Stimulated activated CD4-positive, alpha-beta T cell treated with anti-CD3 and anti-CD28 coated beads, Interleukin-2, amount 100 ng/mL, for 4 hours (primary cell): ENCODE data around the gene LIPC.

ENCODE experiments used
- DNase-seq: peaks from one replicate; pipeline ENCODE4 v3.0.0-alpha.2; 2020; ENCODE audit warnings: low read depth

Gene LIPC

GRCh38 chr15:58495891-58496408 lies 64.2 kb downstream of the LIPC start:
- no peak for DNase-seq

- no peak for DNase-seq
These were observed 65.4 kb downstream of the LIPC start for GRCh38 chr15:58497046-58497785.

GRCh38 chr15:58498821-58499580 lies 67.2 kb downstream of the LIPC start:
- DNase-seq, result no peak

DNA sequence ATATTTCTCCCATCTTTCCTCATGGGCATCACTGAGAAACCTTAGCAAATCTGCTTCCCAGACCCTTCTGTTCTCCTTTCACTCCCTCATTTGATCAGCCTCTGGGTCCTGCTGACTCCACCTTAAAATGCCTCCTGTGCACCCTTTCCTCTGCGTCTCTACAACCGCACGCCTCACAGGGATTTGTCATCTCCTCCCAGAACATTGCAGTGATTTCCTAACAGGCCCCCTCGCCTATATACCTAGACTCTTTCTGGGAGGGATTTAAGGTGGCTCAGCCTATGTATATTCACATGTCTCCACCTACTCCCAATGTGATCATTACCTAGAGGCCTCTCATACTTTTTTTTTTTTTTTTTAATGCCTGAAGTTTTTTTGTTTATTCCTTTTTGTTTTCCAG lies 69.2 kb downstream of the LIPC start:
- DNase-seq, result no peak

DNA sequence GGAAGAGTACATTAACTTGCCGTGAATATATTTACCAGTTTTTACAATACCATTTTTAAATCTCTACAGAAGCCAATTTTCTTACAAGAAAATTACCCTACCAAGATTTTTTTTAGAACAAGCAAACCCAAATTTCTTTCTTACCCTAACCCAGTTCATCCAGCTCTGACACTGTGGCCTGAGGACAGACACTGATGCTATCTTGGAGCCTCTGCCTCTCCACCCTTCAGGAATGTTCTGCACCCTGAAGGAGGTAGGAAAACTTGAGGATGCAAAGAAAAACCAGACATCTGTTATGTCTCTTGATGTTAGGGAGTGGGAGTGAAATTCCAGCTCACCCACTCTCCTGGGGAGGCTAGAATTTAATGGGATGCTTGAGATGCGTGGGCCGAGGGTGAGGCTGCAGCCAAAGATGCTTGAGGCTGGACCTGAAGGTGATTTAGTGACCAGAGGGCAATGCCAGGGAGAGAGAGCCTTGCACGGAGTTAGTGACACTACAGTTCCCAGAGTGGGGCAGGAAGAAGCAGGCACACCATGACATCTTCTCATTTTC lies 69.9 kb downstream of the LIPC start:
- DNase-seq, result no peak

DNA sequence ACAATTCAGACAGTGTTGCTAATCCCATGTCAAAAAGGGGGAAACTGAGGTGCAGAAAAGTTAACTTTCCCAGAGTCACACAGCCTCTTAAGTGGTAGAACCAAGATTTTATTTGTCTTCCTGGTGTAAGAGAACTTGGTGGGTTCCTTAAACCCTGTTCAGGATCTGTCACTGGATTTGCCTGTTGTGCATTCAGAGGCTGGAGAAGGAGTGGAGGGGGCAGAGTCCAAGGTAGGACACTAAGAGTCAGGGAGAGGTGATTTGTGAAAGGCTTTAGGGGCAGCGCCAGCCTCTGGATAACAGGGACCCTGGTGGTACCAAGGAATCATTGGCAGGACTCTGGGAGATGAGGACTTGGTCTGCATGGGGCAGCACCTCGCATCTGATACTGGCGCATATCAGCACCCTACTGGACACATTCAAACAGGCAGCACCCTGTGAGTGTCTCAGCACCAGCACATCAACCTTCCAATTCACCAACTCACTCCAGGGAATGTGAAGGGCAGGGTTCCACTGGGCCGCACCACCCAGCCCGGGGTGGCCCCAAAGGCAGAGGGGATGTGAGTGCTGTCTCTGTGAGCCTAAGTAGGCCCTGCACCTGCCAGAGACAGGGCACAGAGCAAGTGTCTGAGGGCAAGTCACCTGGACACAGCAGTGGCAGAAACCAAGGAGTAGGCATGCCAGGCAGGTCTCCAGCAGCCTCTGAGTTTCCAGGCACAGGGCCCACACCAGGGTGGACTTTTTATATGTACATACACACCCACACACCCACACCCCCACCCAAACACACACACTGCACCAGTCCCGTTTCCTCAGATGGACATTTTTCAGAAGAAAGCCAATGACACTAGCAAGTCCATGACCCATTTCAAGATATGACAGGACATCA lies 71.6 kb downstream of the LIPC start:
- DNase-seq, result no peak

DNA sequence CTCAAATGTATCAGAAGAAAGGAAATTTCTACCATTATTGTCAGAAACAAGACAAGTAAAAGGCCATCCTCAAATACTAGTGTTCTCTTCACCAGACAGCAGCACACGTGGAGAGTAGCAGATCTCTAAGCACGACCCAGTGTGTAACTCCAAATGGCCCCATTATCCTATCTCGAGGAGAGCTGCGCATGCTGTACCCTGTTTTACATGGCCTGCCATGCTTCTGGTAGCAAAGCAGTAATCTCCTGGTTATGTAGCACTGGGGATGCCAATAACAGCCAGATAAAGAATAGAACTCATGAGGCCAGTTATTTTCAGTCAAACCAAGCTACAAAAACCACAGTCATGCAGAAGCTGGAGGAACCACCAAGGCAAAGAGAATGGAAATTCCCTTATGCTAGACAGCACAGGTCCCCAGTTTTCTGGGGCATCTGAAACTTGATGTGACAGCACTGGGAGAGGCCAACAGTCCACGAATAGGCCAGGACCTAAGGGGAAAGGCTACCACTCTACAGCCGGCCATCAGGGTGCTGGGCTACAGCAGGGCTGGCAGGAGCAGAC lies 73.0 kb downstream of the LIPC start:
- DNase-seq, result no peak

DNA sequence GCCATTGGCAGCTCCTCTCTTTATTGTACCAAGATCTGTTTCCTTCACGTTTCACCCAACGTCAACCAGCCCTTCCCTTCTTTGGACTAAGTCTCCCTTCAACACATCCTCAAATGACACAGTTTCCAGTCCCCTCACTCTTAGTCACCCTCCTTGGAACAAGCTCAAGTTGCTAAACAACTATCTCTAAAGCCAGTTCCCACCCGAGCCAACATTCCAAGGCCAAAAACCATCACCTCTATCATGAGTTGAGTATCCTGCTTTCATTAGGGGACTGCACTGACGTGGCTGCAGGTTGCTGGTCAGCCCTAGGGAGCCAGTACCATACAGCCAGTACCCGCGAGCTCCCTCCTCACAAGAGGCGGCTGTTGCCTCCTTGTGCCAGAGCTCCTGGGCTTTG lies 73.8 kb downstream of the LIPC start:
- DNase-seq, result no peak

DNA sequence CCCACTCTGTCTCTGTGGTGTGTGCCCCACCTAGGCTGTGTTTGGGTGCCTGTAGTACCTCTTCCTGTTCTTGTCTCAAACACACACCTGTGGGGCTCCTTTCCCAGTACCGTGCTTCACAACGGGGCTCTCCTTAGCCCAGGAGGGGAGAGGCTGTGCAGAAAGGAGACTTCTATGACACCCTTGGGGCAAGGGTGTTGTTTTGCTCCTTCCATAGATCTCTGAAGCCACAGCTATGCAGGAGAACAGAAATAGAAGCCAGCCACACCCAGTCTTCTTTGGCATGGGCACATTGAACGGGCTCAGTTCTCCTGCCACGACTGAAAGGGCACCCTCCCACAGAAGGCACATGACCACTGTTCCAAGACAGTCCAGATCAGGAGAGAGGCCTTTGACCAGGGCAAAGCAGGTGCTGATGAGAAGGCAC lies 74.3 kb downstream of the LIPC start:
- DNase-seq, result no peak

DNA sequence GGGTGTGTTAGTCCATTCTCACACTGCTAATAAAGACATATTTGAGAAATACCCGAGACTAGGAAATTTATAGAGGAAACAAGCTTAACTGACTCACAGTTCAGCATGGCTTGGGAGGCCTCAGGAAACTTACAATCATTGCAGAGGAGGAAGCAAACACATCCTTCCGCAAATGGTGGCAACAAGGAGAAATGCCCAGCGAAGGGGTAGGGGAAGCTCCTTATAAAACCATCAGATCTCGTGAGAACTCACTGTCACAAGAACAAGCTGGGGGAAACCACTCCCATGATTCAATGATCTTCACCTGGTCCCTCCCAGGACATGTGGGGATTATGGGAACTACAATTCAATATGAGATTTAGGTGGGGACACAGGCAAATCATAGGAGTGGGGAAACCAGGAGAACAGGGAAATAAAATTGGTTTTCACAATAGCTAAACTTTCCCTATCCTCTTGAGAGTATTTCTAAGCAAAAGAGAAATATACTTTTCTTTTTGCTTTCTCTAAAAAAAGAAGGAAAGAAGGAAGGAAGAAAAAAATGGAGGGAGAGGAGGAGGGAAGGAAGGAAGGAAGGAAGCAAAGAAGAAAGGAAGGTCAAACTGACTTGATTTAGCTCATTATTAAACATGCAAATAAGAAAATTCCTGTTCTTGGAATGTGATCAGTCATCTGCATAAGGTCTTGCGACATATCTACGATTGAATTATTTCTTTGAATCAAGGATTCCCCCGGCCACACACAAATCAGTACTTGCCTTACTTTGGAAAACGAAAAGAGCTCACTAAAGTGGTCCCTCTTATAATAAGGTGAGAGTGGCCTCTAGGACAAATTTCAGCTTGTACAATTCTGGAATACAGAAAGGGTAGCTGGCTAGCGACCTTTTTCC lies 75.2 kb downstream of the LIPC start:
- DNase-seq, result no peak

DNA sequence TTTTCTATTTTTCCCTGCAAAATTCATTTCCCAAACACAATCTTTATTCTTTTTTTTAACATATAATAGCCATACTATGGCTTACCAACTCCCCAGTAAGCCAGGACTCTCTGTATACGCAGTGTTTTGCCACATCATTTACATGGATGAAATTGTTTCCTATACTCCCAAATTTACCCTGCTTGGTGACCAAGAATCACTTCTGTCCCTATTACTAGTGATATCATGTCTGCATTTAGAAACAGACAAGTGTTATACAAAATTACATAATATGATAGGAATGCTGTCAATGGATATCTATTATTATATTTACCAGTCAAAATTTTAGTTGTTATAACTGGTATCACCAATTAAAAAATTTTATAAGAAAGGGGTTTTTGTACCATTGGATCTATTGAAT lies 77.8 kb downstream of the LIPC start:
- DNase-seq, result no peak

DNA sequence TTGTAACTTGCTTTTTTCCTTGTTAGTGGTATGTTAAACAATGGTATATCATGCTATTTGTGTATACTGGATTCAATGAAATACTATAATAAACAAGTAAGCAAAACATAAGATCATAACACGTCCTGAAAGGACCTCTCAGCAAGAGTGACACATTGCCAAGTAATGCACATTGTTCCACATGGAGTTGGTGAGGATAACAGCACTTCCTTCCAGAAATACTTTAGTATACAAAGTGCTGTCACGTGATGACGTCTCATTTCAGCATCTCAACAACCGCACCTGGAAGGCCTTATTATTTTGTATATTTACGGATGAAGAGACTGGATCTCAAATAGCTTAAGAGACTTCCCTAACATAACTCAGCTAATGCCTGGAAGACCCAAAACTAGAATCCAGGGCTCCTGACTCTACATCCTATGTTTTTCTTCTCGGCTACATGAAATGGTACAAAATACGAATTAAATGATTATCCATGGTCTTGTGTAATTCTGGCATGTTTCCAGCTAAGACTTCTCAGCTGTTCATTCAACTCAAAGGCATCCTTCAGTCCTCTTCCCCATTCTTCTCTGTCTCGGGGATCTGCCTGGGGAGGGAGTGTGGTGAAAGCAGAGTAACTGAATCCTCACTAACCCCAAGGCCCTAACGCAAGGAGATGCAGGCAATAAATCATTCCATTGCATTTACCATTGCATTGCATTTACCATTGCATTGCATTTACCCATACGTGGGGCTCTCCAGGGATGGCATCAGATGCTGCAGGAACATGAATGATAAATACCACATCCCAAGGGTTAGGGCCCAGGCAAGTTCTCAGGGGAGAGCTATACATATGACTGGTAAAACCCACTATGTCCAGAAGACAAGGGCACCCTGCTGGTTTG lies 79.2 kb downstream of the LIPC start:
- no peak for DNase-seq

DNA sequence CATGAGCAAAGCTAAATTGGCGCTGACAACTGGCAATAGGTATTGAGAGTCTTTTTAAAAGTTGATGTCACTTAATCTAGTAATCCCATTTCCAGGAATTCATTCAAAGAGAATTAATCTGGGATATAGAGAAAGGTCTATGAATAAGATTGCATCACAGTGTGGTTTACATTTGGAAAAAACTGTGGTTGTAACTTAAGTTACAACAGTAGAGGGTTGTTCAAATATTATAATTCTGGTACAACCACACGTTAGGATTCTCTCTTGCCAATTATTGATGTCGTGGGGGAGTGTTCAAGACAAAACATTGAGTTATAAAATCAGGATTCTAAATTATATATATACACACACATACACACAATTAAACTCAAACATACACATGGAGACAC lies 79.8 kb downstream of the LIPC start:
- DNase-seq, result no peak

DNA sequence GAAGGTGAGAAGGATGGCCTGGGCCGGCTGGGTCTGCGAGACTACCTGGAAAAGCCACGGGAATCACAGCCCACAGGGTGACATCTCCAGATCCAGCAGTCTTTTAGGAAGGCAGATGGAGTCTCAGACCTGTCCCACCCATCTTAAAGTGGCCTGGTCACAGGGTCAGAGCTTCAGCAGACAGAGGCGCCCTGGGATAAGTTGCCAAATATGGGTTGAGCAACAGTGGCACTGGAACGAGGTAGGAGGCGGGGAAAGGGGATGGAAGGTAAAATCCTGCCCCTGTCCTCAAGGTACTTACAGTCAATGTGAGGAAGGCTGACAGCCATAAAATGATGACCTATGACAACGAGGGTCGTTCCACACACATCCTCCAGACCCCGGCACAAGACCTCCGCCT lies 80.7 kb downstream of the LIPC start:
- no peak for DNase-seq

DNA sequence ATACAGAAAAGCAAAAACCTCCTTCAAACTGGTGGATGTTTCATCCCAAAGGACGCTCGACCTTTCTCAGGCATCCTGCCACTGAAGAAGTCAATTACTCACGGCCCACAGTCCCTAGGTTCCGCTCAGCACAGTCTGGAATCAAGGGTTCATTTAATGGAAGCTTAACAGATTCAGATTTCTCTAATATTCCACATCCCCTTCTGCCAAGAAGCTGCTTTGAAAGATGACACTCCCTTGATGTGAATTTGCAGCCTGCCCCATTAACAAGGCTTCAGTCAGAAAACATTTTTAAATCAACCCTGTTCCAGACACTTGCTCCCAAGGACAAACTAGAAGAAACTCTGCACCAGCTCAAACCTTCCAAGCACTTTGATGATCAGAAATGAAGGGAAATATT lies 81.2 kb downstream of the LIPC start:
- DNase-seq, result no peak

DNA sequence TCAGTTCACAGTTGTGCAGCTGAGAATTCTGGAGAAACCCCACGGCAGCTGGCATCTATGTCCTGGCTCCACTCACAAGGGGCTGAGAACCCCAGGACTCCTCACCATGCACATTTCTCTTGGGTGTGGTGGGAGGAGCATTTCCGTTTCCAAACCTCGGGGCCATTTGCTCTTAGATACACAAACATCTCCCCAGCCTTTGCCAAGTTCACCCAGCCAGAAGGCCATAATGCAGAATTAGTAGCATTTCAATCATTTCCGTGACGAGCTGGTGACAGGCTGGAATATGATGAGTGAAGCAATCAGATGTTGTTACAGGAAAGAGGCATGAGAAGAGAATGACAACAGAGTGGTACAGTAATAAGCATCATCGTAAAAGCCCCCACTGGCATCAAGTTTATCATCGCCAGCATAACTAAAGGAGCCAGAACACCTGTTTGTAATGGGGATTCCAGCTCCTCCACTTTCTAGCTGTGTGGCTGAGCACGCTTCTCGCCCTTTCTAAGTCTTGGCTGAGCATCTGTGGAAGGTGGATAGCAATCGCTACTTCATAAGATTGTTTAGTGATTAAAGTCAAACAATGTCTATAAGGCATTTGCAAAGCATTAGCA lies 82.0 kb downstream of the LIPC start:
- no peak for DNase-seq

DNA sequence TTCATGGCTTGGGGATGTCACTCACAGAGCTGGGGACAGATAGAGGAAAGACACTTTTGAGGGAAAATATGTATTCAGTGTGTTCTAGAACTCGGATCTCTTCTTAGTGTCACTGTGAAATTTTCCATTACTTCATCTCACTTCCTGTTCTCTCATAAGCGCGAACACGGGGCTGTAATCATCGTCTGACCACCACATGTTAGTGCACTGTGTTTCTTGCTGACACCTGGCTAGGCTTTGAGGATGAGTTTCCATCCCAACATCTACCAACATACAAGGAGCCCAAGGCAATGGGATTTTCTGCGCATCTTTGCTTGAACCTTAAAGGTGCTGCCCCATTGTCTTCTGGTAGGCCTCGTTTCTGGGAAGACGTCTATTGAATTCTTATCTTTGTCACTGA lies 84.0 kb downstream of the LIPC start:
- DNase-seq, result peak; percentile 5

GRCh38 chr15:58517252-58517681 lies 85.5 kb downstream of the LIPC start:
- DNase-seq, result no peak
